Measurements from ENCODE around the gene MAP3K14. TPM values are rescaled to one million over a fixed set of nuclear protein-coding genes. Genes with fewer than 3 reads are reported as not detected.

Gene MAP3K14
- total and polyA plus RNA-seq, 10 of the 15 experiments (the other 5 are each of a cell fraction or from before 2014, with no cell fraction given) = 2.1 to 33.3 (median 19.7) TPM

DNA sequence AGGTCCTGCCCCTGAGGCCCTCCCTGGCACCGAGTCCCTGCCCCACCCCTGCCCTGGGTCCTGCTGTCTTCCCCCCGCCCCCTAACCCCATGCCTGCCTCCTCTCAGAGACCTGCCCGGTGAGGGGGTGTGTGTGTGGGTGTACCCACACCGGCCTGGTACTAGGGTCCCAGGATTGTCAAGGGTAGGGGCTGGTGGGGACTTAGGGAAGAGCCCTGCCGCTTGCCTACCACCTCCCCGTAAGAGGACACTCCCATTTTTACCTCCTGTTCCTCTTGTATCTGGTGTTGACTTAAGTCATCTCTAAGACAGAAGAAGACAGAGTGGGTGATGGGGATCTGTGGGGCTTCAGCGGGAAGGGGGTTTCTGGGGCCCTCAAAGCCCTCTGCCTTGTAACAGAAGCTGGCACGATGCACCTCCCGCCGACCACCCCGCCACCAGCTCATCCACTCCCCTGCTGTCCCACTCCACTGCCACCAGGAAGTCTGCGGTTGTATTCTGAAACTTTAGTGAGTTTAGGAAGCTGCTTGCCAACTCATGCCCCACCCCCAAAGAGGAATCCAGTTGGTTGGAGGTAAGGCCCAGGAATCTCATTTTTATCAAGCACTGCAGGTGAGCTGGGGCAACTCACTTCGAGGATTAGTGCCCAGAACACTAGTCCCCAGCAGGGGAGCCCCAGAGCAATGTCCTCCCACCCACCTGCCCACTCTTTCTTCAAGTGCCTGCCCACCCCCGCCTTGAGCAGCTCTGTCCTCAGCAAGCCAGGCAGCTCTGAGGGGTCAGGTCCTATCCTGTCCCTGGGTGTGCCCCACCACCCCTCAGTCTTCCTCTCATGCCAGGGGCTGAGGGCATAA is 60.5 kb downstream of the MAP3K14 start:
- Histone ChIP-seq H3K27me3 (replicated peaks in 1 of 2; ENCODE audit: control insufficient read depth in 2 of 2, insufficient read depth in 2 of 2, low read length in 1 of 2) (no peaks in the 10 kb centered on the region), H3K4me2 (ENCODE audit: control insufficient read depth, insufficient read depth) (no peak overlapping the region), H3K9ac (ENCODE audit: control insufficient read depth, insufficient read depth, low read length) (no peak overlapping the region), H3K79me2 (ENCODE audit: control insufficient read depth, insufficient read depth, low read length) (no peaks in the 10 kb centered on the region), H4K20me1 (ENCODE audit: control insufficient read depth, insufficient read depth) (no peaks in the 10 kb centered on the region), H3K36me3 (ENCODE audit: control insufficient read depth in 2 of 2, insufficient read depth in 2 of 2, low read length in 1 of 2) (no peaks in the 10 kb centered on the region), H3K9me3 (replicated peaks; ENCODE audit: control insufficient read depth, insufficient read depth, low read length) (no peaks in the 10 kb centered on the region), H3K4me1 (ENCODE audit: control insufficient read depth, insufficient read depth, low read length) (peaks cover 5% of the 10 kb centered on the region; the same call in 1 of the 2 replicates), H3K27ac (ENCODE audit: control insufficient read depth, insufficient read depth) (no peak overlapping the region), H2AFZ (ENCODE audit: control insufficient read depth, low read depth, low read length) (no peak overlapping the region), H3K4me3 (no peak overlapping the region)
- no TSS peak for BruUV-seq (replicated peaks)
- in situ Hi-C loops (cut with MboI) (loop anchor here (25.0 kb wide), 1 partner anchor 356 kb away; no protein-coding TSS in a partner anchor), intact Hi-C loops (cut with micrococcal nuclease; ENCODE audit: unreplicated experiment) (no loop called here)
- RAD21 ChIA-PET (ENCODE audit: unreplicated experiment) = interaction anchor here (0.8 to 1.8 kb wide), 2 partner anchors 30 to 37 kb away, joined by 3 to 4 read pairs; no protein-coding TSS in a partner anchor
- TF ChIP-seq, protein P1, sequence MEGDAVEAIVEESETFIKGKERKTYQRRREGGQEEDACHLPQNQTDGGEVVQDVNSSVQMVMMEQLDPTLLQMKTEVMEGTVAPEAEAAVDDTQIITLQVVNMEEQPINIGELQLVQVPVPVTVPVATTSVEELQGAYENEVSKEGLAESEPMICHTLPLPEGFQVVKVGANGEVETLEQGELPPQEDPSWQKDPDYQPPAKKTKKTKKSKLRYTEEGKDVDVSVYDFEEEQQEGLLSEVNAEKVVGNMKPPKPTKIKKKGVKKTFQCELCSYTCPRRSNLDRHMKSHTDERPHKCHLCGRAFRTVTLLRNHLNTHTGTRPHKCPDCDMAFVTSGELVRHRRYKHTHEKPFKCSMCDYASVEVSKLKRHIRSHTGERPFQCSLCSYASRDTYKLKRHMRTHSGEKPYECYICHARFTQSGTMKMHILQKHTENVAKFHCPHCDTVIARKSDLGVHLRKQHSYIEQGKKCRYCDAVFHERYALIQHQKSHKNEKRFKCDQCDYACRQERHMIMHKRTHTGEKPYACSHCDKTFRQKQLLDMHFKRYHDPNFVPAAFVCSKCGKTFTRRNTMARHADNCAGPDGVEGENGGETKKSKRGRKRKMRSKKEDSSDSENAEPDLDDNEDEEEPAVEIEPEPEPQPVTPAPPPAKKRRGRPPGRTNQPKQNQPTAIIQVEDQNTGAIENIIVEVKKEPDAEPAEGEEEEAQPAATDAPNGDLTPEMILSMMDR (IDR thresholded peaks at IDR 0.05 in 2 of 3, conservative IDR thresholded peaks at IDR 0.05 in 1 of 3; ENCODE audit: control insufficient read depth in 2 of 3, extremely low read depth in 1 of 3, insufficient read depth in 1 of 3, low read depth in 3 of 3, low read length in 3 of 3) = peak in 1 of 3 experiments; percentile 19; a peak in 1 of 6 replicates
- no peak for TF ChIP-seq POLR2AphosphoS5 (IDR thresholded peaks at IDR 0.05; ENCODE audit: low read length)
- no peak for DNase-seq (ENCODE audit: low read depth, low spot score)
- CTCF ChIA-PET = interaction anchor here (1.1 to 1.7 kb wide), 5 partner anchors 10 to 121 kb away, joined by 3 to 5 read pairs (median 4); partner anchors contain the start of genes ACBD4 and FMNL1
- POLR2A ChIA-PET = interaction anchor here (0.5 kb wide), 1 partner anchor 1070 kb away, joined by 5 read pairs; no protein-coding TSS in a partner anchor
- ATAC-seq = peak; percentile 45
- WGBS (ENCODE audit: insufficient coverage, insufficient replicate concordance, low lambda C conversion rate, missing lambda C conversion rate) = 53% methylated on average over 14 of the region's 14 CpGs
- no peak for FAIRE-seq
- SMC1A ChIA-PET (ENCODE audit: uncharacterized antibody, unreplicated experiment) = interaction anchor here (1.3 to 1.4 kb wide), 2 partner anchors 21 kb away, joined by 4 to 5 read pairs; no protein-coding TSS in a partner anchor

Measured in GM12878 (cell line).